Measurements from ENCODE around the gene CDHR5. TPM values are rescaled to one million over a fixed set of nuclear protein-coding genes. Genes with fewer than 3 reads are reported as not detected.

CDHR5 gene
- polyA plus RNA-seq, 1 donor (not counting 4 experiments of a cell fraction or from before 2014, with no cell fraction given) = not detected

DNA sequence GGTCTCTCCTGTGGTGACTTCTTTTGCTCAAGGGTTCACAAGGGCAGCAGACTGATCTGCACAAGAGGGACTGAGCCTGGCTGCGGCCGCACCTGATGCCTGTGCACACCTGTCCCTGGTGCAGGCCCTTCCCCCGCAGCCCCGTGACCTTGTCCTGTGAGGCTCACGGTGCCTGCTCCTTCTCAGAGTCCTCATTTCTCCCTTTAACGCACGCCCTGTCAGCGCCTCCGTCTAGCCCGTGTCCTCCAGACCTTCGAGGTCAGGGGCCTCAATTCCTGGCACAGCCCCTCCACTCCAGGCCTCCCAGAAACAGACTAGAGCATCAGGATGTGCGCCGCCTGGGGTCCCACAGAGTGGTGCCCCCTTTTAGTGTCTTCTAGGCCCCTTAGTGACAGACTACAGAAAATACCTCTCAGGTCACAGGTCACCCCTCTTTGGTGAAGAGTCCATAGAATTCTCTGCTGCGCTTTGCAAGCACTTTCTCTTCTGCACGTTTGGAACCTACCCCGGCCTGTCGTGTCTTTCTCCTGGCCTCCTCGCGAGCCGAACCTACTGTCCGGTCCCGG, 11.3 kb upstream of the CDHR5 start:
- Histone ChIP-seq H3K4me1 (ENCODE audit: control insufficient read depth, extremely low read depth, insufficient read depth, low read length) (no peaks in the 10 kb centered on the region), H3K36me3 (ENCODE audit: control insufficient read depth in 2 of 2, extremely low read depth in 1 of 2, insufficient read depth in 2 of 2, low read length in 2 of 2) (peaks cover 0 to 3% of the 10 kb centered on the region in 2 experiments), H3K4me3 (ENCODE audit: control insufficient read depth in 2 of 3, extremely low read depth in 1 of 3, insufficient read depth in 2 of 3, low read depth in 1 of 3, low read length in 3 of 3) (no peak overlapping the region), H3K27ac (ENCODE audit: control insufficient read depth, insufficient read depth, low read length) (no peak overlapping the region), H3K27me3 (ENCODE audit: control insufficient read depth, extremely low read depth, insufficient read depth, low read length) (peaks cover 28% of the 10 kb centered on the region), H4K20me1 (ENCODE audit: control insufficient read depth, extremely low read depth, insufficient read depth, low read length) (no peaks in the 10 kb centered on the region), H3K79me2 (ENCODE audit: control insufficient read depth, insufficient read depth, low read length) (no peaks in the 10 kb centered on the region), H3K9ac (ENCODE audit: control insufficient read depth, extremely low read depth, insufficient read depth, low read length) (no peak overlapping the region), H3K4me2 (ENCODE audit: control insufficient read depth, extremely low read depth, insufficient read depth, low read depth, low read length) (no peak overlapping the region), H3K9me1 (ENCODE audit: control insufficient read depth, extremely low read depth, insufficient read depth, low read length) (no peaks in the 10 kb centered on the region), H2AFZ (ENCODE audit: control insufficient read depth, low read length) (no peak overlapping the region), H3K9me3 (ENCODE audit: control insufficient read depth, low read depth, low read length) (no peaks in the 10 kb centered on the region)
- FAIRE-seq = no peak
- dilution Hi-C loops (cut with MboI; ENCODE audit: extremely low pct_ligation_motif_present, low sequenced_read_pairs) = no loop called here
- no peak for TF ChIP-seq EZH2 (IDR thresholded peaks at IDR 0.05; ENCODE audit: low read length)
- TF ChIP-seq, protein P1, sequence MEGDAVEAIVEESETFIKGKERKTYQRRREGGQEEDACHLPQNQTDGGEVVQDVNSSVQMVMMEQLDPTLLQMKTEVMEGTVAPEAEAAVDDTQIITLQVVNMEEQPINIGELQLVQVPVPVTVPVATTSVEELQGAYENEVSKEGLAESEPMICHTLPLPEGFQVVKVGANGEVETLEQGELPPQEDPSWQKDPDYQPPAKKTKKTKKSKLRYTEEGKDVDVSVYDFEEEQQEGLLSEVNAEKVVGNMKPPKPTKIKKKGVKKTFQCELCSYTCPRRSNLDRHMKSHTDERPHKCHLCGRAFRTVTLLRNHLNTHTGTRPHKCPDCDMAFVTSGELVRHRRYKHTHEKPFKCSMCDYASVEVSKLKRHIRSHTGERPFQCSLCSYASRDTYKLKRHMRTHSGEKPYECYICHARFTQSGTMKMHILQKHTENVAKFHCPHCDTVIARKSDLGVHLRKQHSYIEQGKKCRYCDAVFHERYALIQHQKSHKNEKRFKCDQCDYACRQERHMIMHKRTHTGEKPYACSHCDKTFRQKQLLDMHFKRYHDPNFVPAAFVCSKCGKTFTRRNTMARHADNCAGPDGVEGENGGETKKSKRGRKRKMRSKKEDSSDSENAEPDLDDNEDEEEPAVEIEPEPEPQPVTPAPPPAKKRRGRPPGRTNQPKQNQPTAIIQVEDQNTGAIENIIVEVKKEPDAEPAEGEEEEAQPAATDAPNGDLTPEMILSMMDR (optimal IDR thresholded peaks at IDR 0.05 in 1 of 3, IDR thresholded peaks at IDR 0.05 in 1 of 3, conservative IDR thresholded peaks at IDR 0.05 in 1 of 3; ENCODE audit: extremely low read depth in 1 of 3, insufficient read depth in 2 of 3, low read length in 3 of 3) = no peak
- no peak for DNase-seq (ENCODE audit: low read depth, low spot score)

DNA sequence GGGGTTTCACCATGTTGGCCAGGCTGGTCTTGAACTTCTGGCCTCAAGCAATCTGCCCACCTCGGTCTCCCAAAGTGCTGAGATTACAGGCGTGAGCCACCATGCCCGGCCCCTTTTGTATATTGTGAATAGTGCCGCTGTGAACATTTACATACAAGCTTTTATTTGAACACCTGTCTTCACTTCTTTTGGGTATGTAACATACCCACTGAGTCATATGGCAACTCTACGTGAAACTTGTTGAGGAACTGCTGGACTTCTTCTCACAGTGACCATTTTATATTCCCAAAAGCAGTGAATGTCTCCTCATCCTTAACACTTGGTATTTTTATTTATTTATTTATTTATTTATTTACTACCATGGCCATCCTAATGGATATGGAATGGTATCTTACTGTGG, 6.1 kb upstream of the CDHR5 start:
- TF ChIP-seq, protein P1 (optimal IDR thresholded peaks at IDR 0.05 in 1 of 3, IDR thresholded peaks at IDR 0.05 in 1 of 3, conservative IDR thresholded peaks at IDR 0.05 in 1 of 3; ENCODE audit: extremely low read depth in 1 of 3, insufficient read depth in 2 of 3, low read length in 3 of 3) = no peak
- TF ChIP-seq EZH2 (IDR thresholded peaks at IDR 0.05; ENCODE audit: low read length) = no peak
- Histone ChIP-seq H3K9me1 (ENCODE audit: control insufficient read depth, extremely low read depth, insufficient read depth, low read length) (no peaks in the 10 kb centered on the region), H3K4me2 (ENCODE audit: control insufficient read depth, extremely low read depth, insufficient read depth, low read depth, low read length) (no peak overlapping the region), H3K4me3 (ENCODE audit: control insufficient read depth in 2 of 3, extremely low read depth in 1 of 3, insufficient read depth in 2 of 3, low read depth in 1 of 3, low read length in 3 of 3) (no peak overlapping the region), H3K9ac (ENCODE audit: control insufficient read depth, extremely low read depth, insufficient read depth, low read length) (no peak overlapping the region), H3K36me3 (ENCODE audit: control insufficient read depth in 2 of 2, extremely low read depth in 1 of 2, insufficient read depth in 2 of 2, low read length in 2 of 2) (peaks cover 0 to 3% of the 10 kb centered on the region in 2 experiments), H3K9me3 (ENCODE audit: control insufficient read depth, low read depth, low read length) (no peaks in the 10 kb centered on the region), H3K4me1 (ENCODE audit: control insufficient read depth, extremely low read depth, insufficient read depth, low read length) (no peaks in the 10 kb centered on the region), H4K20me1 (ENCODE audit: control insufficient read depth, extremely low read depth, insufficient read depth, low read length) (no peaks in the 10 kb centered on the region), H3K27me3 (ENCODE audit: control insufficient read depth, extremely low read depth, insufficient read depth, low read length) (no peaks in the 10 kb centered on the region), H3K79me2 (ENCODE audit: control insufficient read depth, insufficient read depth, low read length) (no peaks in the 10 kb centered on the region), H3K27ac (ENCODE audit: control insufficient read depth, insufficient read depth, low read length) (no peak overlapping the region), H2AFZ (ENCODE audit: control insufficient read depth, low read length) (no peak overlapping the region)
- FAIRE-seq = no peak
- dilution Hi-C loops (cut with MboI; ENCODE audit: extremely low pct_ligation_motif_present, low sequenced_read_pairs) = no loop called here
- DNase-seq (ENCODE audit: low read depth, low spot score) = no peak

Data from keratinocyte (primary cell).